A549 (cell line): Measurements from ENCODE around the gene RNF144A. TPM values are rescaled to one million over a fixed set of nuclear protein-coding genes. Genes with fewer than 3 reads are reported as not detected.

Experiments used
- ATAC-seq, 2 experiments: fragments of 200-7000 bp in 1 of 2; fragments of >200 bp in 1 of 2; cut with Nextera tagmentation in 1 of 2; cut with Tn5 transposase in 1 of 2; 3 replicates each; pipeline versions ENCODE4 v1.8.0 to v1.9.1; 2018 to 2020; ENCODE audit warnings: mild to moderate bottlenecking in 1 of 2, moderate library complexity in 1 of 2
- CTCF ChIA-PET: fragments of 300-600 bp; sonication (Branson Sonifier 250); formaldehyde crosslinking; extraction: SDS; loops from one replicate; lab custom pipeline; 2021; ENCODE audit warnings: antibody characterized with exemption, inconsistent platforms; lab: Yijun Ruan, JAX
- POLR2A ChIA-PET: fragments of 350-600 bp; formaldehyde crosslinking; extraction: SDS; loops from one replicate; lab custom pipeline; 2021; ENCODE audit warnings: antibody characterized with exemption, inconsistent platforms; lab: Yijun Ruan, JAX
- DNase-seq, 2 experiments: peaks; one replicate each; pipeline versions ENCODE4 v3.0.0 to v3.0.0-alpha.2; 2011 to 2016; ENCODE audit warnings: low read depth in 1 of 2, low spot score in 1 of 2
- FAIRE-seq: peaks from 2 replicates; lab custom pipeline; 2011; peaks lifted over from hg19 to GRCh38; lab: Jason Lieb, UNC
- H3K27ac ChIP-seq, 2 experiments: fragments of >200 bp; sonication (Bioruptor Twin); formaldehyde crosslinking; 3 replicates each; pipeline ENCODE4 v1.5.1; 2016 to 2017
- H3K4me1 ChIP-seq: fragments of >200 bp; sonication (Bioruptor Twin); formaldehyde crosslinking; 3 replicates; pipeline ENCODE4 v1.6.1; 2016
- H3K4me2 ChIP-seq: fragments of >200 bp; sonication (Bioruptor Twin); formaldehyde crosslinking; 3 replicates; pipeline ENCODE4 v1.6.1; 2016
- H3K4me3 ChIP-seq: fragments of >200 bp; sonication (Bioruptor Twin); formaldehyde crosslinking; 3 replicates; pipeline ENCODE4 v1.5.1; 2016
- H3K9me3 ChIP-seq: fragments of >200 bp; sonication (Bioruptor Twin); formaldehyde crosslinking; 3 replicates; pipeline ENCODE4 v1.6.1; 2016
- BCL3 ChIP-seq: fragments of >200 bp; sonication (Bioruptor Twin); formaldehyde crosslinking; IDR thresholded peaks from 3 replicates; pipeline ENCODE4 v1.6.1; 2016
- CHD4 ChIP-seq: fragments of 200-600 bp; sonication (generic); IDR thresholded peaks from 2 replicates; pipeline ENCODE4 v1.6.1; 2016; ENCODE audit warnings: antibody characterized with exemption, mild to moderate bottlenecking, borderline replicate concordance
- CTCF ChIP-seq: fragments of >200 bp; sonication (Bioruptor Twin); formaldehyde crosslinking; IDR thresholded peaks from 3 replicates; pipeline ENCODE4 v1.5.1; 2016
- E2F6 ChIP-seq: IDR thresholded peaks from 2 replicates; pipeline ENCODE4 v1.6.1; 2012; ENCODE audit warnings: low read depth, borderline replicate concordance
- EHF ChIP-seq: fragments of 250-450 bp; sonication (Bioruptor Pico); IDR thresholded peaks from 2 replicates; pipeline ENCODE4 v1.5.0; 2020; ENCODE audit warnings: mild to moderate bottlenecking
- FOSB ChIP-seq: fragments of 250-450 bp; sonication (Bioruptor Pico); IDR thresholded peaks from 2 replicates; pipeline ENCODE4 v1.5.0; 2020; ENCODE audit warnings: mild to moderate bottlenecking, moderate library complexity
- FOXS1 ChIP-seq: fragments of 250-450 bp; sonication (Bioruptor Pico); IDR thresholded peaks from 2 replicates; pipeline ENCODE4 v1.5.0; 2020; ENCODE audit warnings: mild to moderate bottlenecking, moderate library complexity
- HDAC2 ChIP-seq: fragments of 200-600 bp; sonication (generic); IDR thresholded peaks from 2 replicates; pipeline ENCODE4 v1.6.1; 2016
- HOXA7 ChIP-seq: fragments of 250-450 bp; sonication (Bioruptor Pico); IDR thresholded peaks from 2 replicates; pipeline ENCODE4 v1.5.0; 2020; ENCODE audit warnings: mild to moderate bottlenecking, moderate library complexity
- HOXB5 ChIP-seq: fragments of 250-450 bp; sonication (Bioruptor Pico); IDR thresholded peaks from 2 replicates; pipeline ENCODE4 v1.5.0; 2020; ENCODE audit warnings: mild to moderate bottlenecking, moderate library complexity
- JUNB ChIP-seq: fragments of >200 bp; sonication (Bioruptor Twin); formaldehyde crosslinking; IDR thresholded peaks from 2 replicates; pipeline ENCODE4 v1.6.1; 2016
- MAFK ChIP-seq: fragments of 450-650 bp; IDR thresholded peaks from 2 replicates; pipeline ENCODE4 v1.6.1; 2014; ENCODE audit not compliant: partially characterized antibody
- MYC ChIP-seq: IDR thresholded peaks from 2 replicates; pipeline ENCODE4 v1.6.1; 2012; ENCODE audit warnings: mild to moderate bottlenecking, inconsistent platforms, low read length, improper control_type of control experiment, borderline replicate concordance
- PBX3 ChIP-seq: IDR thresholded peaks from 2 replicates; pipeline ENCODE4 v1.6.1; 2012
- POLR2A ChIP-seq: IDR thresholded peaks from 2 replicates; pipeline ENCODE4 v1.6.1; 2012; ENCODE audit warnings: mild to moderate bottlenecking, low read length
- RARB ChIP-seq: fragments of 250-450 bp; sonication (Bioruptor Pico); IDR thresholded peaks from 2 replicates; pipeline ENCODE4 v1.8.0; 2021; ENCODE audit warnings: mild to moderate bottlenecking, moderate library complexity
- REST ChIP-seq: fragments of 200-600 bp; sonication (generic); IDR thresholded peaks from 2 replicates; pipeline ENCODE4 v1.6.1; 2016; ENCODE audit warnings: antibody characterized with exemption, mild to moderate bottlenecking, moderate library complexity
- TFCP2L1 ChIP-seq: fragments of 250-450 bp; sonication (Bioruptor Pico); IDR thresholded peaks from 2 replicates; pipeline ENCODE4 v1.5.0; 2021; ENCODE audit warnings: mild to moderate bottlenecking
- TP53 ChIP-seq: fragments of 250-450 bp; sonication (Bioruptor Pico); IDR thresholded peaks from 2 replicates; pipeline ENCODE4 v1.5.0; 2021; ENCODE audit warnings: mild to moderate bottlenecking, moderate library complexity
- USF2 ChIP-seq: fragments of 450-650 bp; IDR thresholded peaks from 2 replicates; pipeline ENCODE4 v1.6.1; 2014; ENCODE audit warnings: antibody characterized with exemption
- ZFP36 ChIP-seq: fragments of 450-650 bp; IDR thresholded peaks from 2 replicates; pipeline ENCODE4 v1.6.1; 2014; ENCODE audit warnings: borderline replicate concordance; ENCODE audit not compliant: partially characterized antibody
- ZNF302 ChIP-seq: fragments of 250-450 bp; sonication (Bioruptor Pico); IDR thresholded peaks from 2 replicates; pipeline ENCODE4 v1.9.0; 2021; ENCODE audit warnings: inconsistent platforms, mild to moderate bottlenecking, moderate library complexity
- WGBS: methylation state at CpG from one replicate; pipeline ENCODE4 v1.1.6; 2017; ENCODE audit errors: missing lambda C conversion rate; 5-methylcytosine and 5-hydroxymethylcytosine counted together
- polyA plus RNA-seq, 4 experiments: library from polyadenylated mRNA; depleted of rRNA in 3 of 4; stranded (reverse); fragments of >200 nt; fragmentation: RNase III in 1 of 4; extraction: RNeasy Plus Mini Kit Qiagen cat#74134 plus additional on column Dnase treatment in 1 of 4; gene quantifications; 2 replicates in 3 of 4; 3 replicates in 1 of 4; pipeline ENCODE4 v1.2.3, GENCODE V29; 2011 to 2017

The RNF144A gene
- polyA plus RNA-seq, 2 of the 4 experiments (the other 2 are of a cell fraction), result 4.4 to 9.6 TPM

- no peaks in the 10 kb centered on the region for H3K9me3 ChIP-seq
- ChIA-PET POLR2A (no interaction called here), CTCF (interaction anchor here (1.0 kb wide), 1 partner anchor 40 kb away, joined by 3 read pairs; no protein-coding TSS in a partner anchor)
- 13% methylated on average over 5 of the region's 5 CpGs for WGBS
- no peak; a peak in 1 of 6 replicates for ATAC-seq
- DNase-seq, result no peak
- H3K4me3 ChIP-seq, result no peak overlapping the region
- H3K27ac ChIP-seq, result no peak overlapping the region
- no peak for TF ChIP-seq CTCF
- H3K4me1 ChIP-seq, result no peaks in the 10 kb centered on the region
- FAIRE-seq, result no peak
- no peak overlapping the region for H3K4me2 ChIP-seq
Measured at GRCh38 chr2:7068457-7068856, 151.2 kb downstream of the RNF144A start.

- H3K4me1 ChIP-seq, result no peaks in the 10 kb centered on the region
- no peaks in the 10 kb centered on the region for H3K9me3 ChIP-seq
- no peak overlapping the region for H3K27ac ChIP-seq
- CTCF ChIA-PET, result interaction anchor here (1.3 to 2.4 kb wide), 2 partner anchors 26 to 27 kb away, joined by 3 to 11 read pairs; no protein-coding TSS in a partner anchor
- FAIRE-seq, result no peak
- TF ChIP-seq HDAC2 (no peak), RARB (no peak), CTCF (no peak), TFCP2L1 (no peak), ZFP36 (no peak), PBX3 (no peak), BCL3 (no peak), CHD4 (no peak), HOXB5 (CRISPR knock-in tag) (no peak), MAFK (no peak), POLR2A (no peak), ZNF302 (no peak), USF2 (no peak), EHF (CRISPR knock-in tag) (no peak), E2F6 (no peak)
- ATAC-seq, result no peak
- WGBS, result 63% methylated on average over 5 of the region's 5 CpGs
- H3K4me3 ChIP-seq, result no peak overlapping the region
- H3K4me2 ChIP-seq, result no peak overlapping the region
- no peak for DNase-seq
- POLR2A ChIA-PET, result no interaction called here
Measured at GRCh38 chr2:7070483-7070882, 153.3 kb downstream of the RNF144A start.

GRCh38 chr2:7071154-7071553 is 153.9 kb downstream of the RNF144A start:
- no peaks in the 10 kb centered on the region for H3K4me1 ChIP-seq
- DNase-seq (no peak), ATAC-seq (no peak), FAIRE-seq (no peak)
- no peaks in the 10 kb centered on the region for H3K9me3 ChIP-seq
- ChIA-PET POLR2A (no interaction called here), CTCF (interaction anchor here (1.0 to 2.4 kb wide), 3 partner anchors 26 to 159 kb away, joined by 3 to 11 read pairs (median 3); no protein-coding TSS in a partner anchor)
- no peak overlapping the region for H3K27ac ChIP-seq
- no peak overlapping the region for H3K4me3 ChIP-seq
- 31% methylated on average over 6 of the region's 6 CpGs for WGBS
- no peak overlapping the region for H3K4me2 ChIP-seq
- TF ChIP-seq USF2 (no peak), MYC (no peak), HOXA7 (CRISPR knock-in tag) (no peak), JUNB (no peak), TP53 (CRISPR knock-in tag) (no peak), FOXS1 (CRISPR knock-in tag) (no peak), REST (no peak), FOSB (CRISPR knock-in tag) (no peak)
